HepG2 (cell line): ENCODE data around the gene ADRA1B. TPM values are rescaled to one million over a fixed set of nuclear protein-coding genes. Genes with fewer than 3 reads are reported as not detected.

Source experiments
- ATAC-seq: fragments of 200-7000 bp; cut with Tn5 transposase; 3 replicates; pipeline ENCODE4 v1.9.1; 2020; ENCODE audit warnings: mild to moderate bottlenecking, moderate library complexity
- BruUV-seq: library from RNA; stranded (reverse); fragments of 400-500 nt; replicated peaks from 2 replicates; lab custom pipeline; 2021; lab: Mats Ljungman, UMichigan
- CTCF ChIA-PET: fragments of 300-600 bp; formaldehyde crosslinking; extraction: SDS; loops from one replicate; lab custom pipeline; 2021; ENCODE audit warnings: low total read pairs, inconsistent platforms, low intra/inter-chr PET ratio; lab: Yijun Ruan, JAX
- POLR2A ChIA-PET: fragments of 350-600 bp; sonication (Branson Sonifier 250); formaldehyde crosslinking; loops from one replicate; lab custom pipeline; 2020; ENCODE audit warnings: antibody characterized with exemption, inconsistent platforms; lab: Yijun Ruan, JAX
- DNase-seq: peaks from one replicate; pipeline ENCODE4 v3.0.0-alpha.2; 2015; ENCODE audit warnings: low spot score
- FAIRE-seq: peaks from 3 replicates; lab custom pipeline; 2011; peaks lifted over from hg19 to GRCh38; lab: Jason Lieb, UNC
- H2AFZ ChIP-seq: one replicate; pipeline ENCODE4 v1.6.1; 2011; ENCODE audit warnings: low read length, inconsistent platforms
- H3K27ac ChIP-seq: fragments of 300-600 bp; 3 replicates; pipeline ENCODE4 v1.8.0; 2011; ENCODE audit warnings: mixed run types, mild to moderate bottlenecking, mixed read lengths, low read length, inconsistent platforms; ENCODE audit not compliant: insufficient read depth; ENCODE audit errors: extremely low read length
- H3K27me3 ChIP-seq, 2 experiments: fragments of 200-600 bp in 1 of 2; 2 replicates in 1 of 2; 3 replicates in 1 of 2; pipeline versions ENCODE4 v1.6.0 to v1.8.0; 2011; ENCODE audit warnings: low read length in 2 of 2, mild to moderate bottlenecking in 2 of 2, moderate library complexity in 2 of 2, inconsistent platforms in 1 of 2; ENCODE audit not compliant: insufficient read depth in 2 of 2, control insufficient read depth in 1 of 2
- H3K36me3 ChIP-seq, 2 experiments: fragments of 200-600 bp in 1 of 2; replicated peaks in 1 of 2; 2 replicates in 1 of 2; 3 replicates in 1 of 2; pipeline versions ENCODE4 v1.5.1 to v1.8.0; 2011; ENCODE audit warnings: low read length in 2 of 2, inconsistent platforms in 1 of 2; ENCODE audit not compliant: insufficient read depth in 2 of 2, control insufficient read depth in 1 of 2
- H3K4me1 ChIP-seq: 2 replicates; pipeline ENCODE4 v1.5.1; 2012; ENCODE audit warnings: low read length, inconsistent platforms; ENCODE audit not compliant: insufficient read depth
- H3K4me2 ChIP-seq: 2 replicates; pipeline ENCODE4 v1.6.0; 2011; ENCODE audit warnings: low read depth, low read length, inconsistent platforms
- H3K4me3 ChIP-seq, 3 experiments: fragments of 200-600 bp in 1 of 3; sonication (generic), shearing (Covaris generic) in 1 of 3; replicated peaks in 1 of 3; 2 replicates each; pipeline ENCODE4 v1.5.1; 2011 to 2016; ENCODE audit warnings: low read length in 3 of 3, inconsistent platforms in 2 of 3, low read depth in 2 of 3, mild to moderate bottlenecking in 2 of 3, control low read depth in 1 of 3, mixed read lengths in 1 of 3; ENCODE audit not compliant: insufficient read depth in 1 of 3
- H3K79me2 ChIP-seq: one replicate; pipeline ENCODE4 v1.6.1; 2011; ENCODE audit warnings: low read length, inconsistent platforms; ENCODE audit not compliant: insufficient read depth
- H3K9ac ChIP-seq: 2 replicates; pipeline ENCODE4 v1.6.0; 2011; ENCODE audit warnings: mild to moderate bottlenecking, low read depth, low read length, inconsistent platforms; ENCODE audit not compliant: insufficient read depth
- H3K9me3 ChIP-seq: 2 replicates; pipeline ENCODE4 v1.5.1; 2012; ENCODE audit warnings: mild to moderate bottlenecking, low read length
- H4K20me1 ChIP-seq: 2 replicates; pipeline ENCODE4 v1.6.0; 2011; ENCODE audit warnings: inconsistent platforms, mild to moderate bottlenecking, low read length, moderate library complexity; ENCODE audit not compliant: insufficient read depth
- E2F1 ChIP-seq: sonication (generic); formaldehyde crosslinking; IDR thresholded peaks from 2 replicates; pipeline ENCODE4 v1.5.0; 2020; ENCODE audit warnings: missing genetic modification reagents
- ELF3 ChIP-seq: IDR thresholded peaks from 2 replicates; pipeline ENCODE4 v1.6.1; 2016; ENCODE audit warnings: missing genetic modification reagents, missing compliant biosample characterization
- FLYWCH1 ChIP-seq: sonication (generic); formaldehyde crosslinking; IDR thresholded peaks from 2 replicates; pipeline ENCODE4 v1.8.1; 2023; ENCODE audit warnings: mild to moderate bottlenecking, missing genetic modification reagents
- JARID2 ChIP-seq: sonication (generic); formaldehyde crosslinking; IDR thresholded peaks from 2 replicates; pipeline ENCODE4 v1.8.1; 2023; ENCODE audit warnings: missing genetic modification reagents, inconsistent platforms; ENCODE audit not compliant: insufficient replicate concordance
- KDM5A ChIP-seq: fragments of 200-600 bp; sonication (generic); IDR thresholded peaks from 2 replicates; pipeline ENCODE4 v1.7.0; 2018; ENCODE audit warnings: antibody characterized with exemption, mild to moderate bottlenecking, low read length, borderline replicate concordance
- TFDP2 ChIP-seq: sonication (generic); formaldehyde crosslinking; IDR thresholded peaks from 2 replicates; pipeline ENCODE4 v1.4.0; 2020; ENCODE audit warnings: missing genetic modification reagents
- TRIM22 ChIP-seq: fragments of 450-650 bp; IDR thresholded peaks from 2 replicates; pipeline ENCODE4 v1.6.1; 2017
- ZNF20 ChIP-seq: sonication (generic); formaldehyde crosslinking; IDR thresholded peaks from 2 replicates; pipeline ENCODE4 v1.4.0; 2020; ENCODE audit warnings: mild to moderate bottlenecking, moderate library complexity, missing genetic modification reagents
- ZNF382 ChIP-seq: sonication (generic); formaldehyde crosslinking; IDR thresholded peaks from 2 replicates; pipeline ENCODE4 v1.5.0; 2020; ENCODE audit warnings: missing genetic modification reagents, mild to moderate bottlenecking, borderline replicate concordance
- WGBS: methylation state at CpG from one replicate; pipeline ENCODE4 v1.1.6; 2017; ENCODE audit warnings: low lambda C conversion rate; 5-methylcytosine and 5-hydroxymethylcytosine counted together
- in situ Hi-C: cut with HindIII; loops from 2 replicates; pipeline ENCODE4 v1.10.0; 2017; ENCODE audit warnings: low pct_unique_long_range_greater_than_20kb; ENCODE audit not compliant: extremely low pct_ligation_motif_present
- intact Hi-C: fragments of 100-400 bp; cut with micrococcal nuclease; formaldehyde crosslinking; loops from one replicate; pipeline ENCODE4 v1.10.0; 2022; ENCODE audit not compliant: unreplicated experiment
- polyA plus RNA-seq, 8 experiments: library from polyadenylated mRNA; depleted of rRNA in 3 of 8; stranded (reverse) in 7 of 8; unstranded in 1 of 8; fragments of >200 nt; fragmentation: Illumina TruSeq in 4 of 8; extraction: Trizol in 4 of 8; gene quantifications; 2 replicates each; pipeline versions ENCODE4 v1.2.1 to v1.2.3, GENCODE V29; 2011 to 2016; ENCODE audit warnings: low read depth in 4 of 8, missing spikeins in 1 of 8, mixed read lengths in 1 of 8; ENCODE audit not compliant: insufficient read depth in 1 of 8
- total RNA-seq, 5 experiments: library from RNA; depleted of rRNA; stranded (reverse); fragments of >200 nt; fragmentation: Illumina TruSeq; extraction: Trizol; gene quantifications; 2 replicates each; pipeline ENCODE4 v1.2.3, GENCODE V29; 2016; ENCODE audit warnings: low read depth in 1 of 5

ADRA1B gene
- total and polyA plus RNA-seq, 2 of the 13 experiments (the other 11 are each of a cell fraction or from before 2014, with no cell fraction given), result not detected

GRCh38 chr5:159906463-159906862, 9.8 kb upstream of the ADRA1B start:
- Histone ChIP-seq H3K27ac (no peak overlapping the region), H4K20me1 (no peaks in the 10 kb centered on the region), H3K4me3 (no peak overlapping the region), H2AFZ (no peak overlapping the region), H3K9ac (no peak overlapping the region), H3K36me3 (no peaks in the 10 kb centered on the region), H3K79me2 (no peaks in the 10 kb centered on the region), H3K9me3 (no peaks in the 10 kb centered on the region), H3K4me2 (no peak overlapping the region), H3K4me1 (no peaks in the 10 kb centered on the region), H3K27me3 (peaks cover 0 to 5% of the 10 kb centered on the region in 2 experiments; a peak in 2 of 5 replicates)
- FAIRE-seq (no peak), ATAC-seq (no peak), DNase-seq (no peak)
- TF ChIP-seq FLYWCH1 (no peak), E2F1 (CRISPR knock-in tag) (no peak), JARID2 (CRISPR knock-in tag) (no peak), KDM5A (no peak), ZNF382 (CRISPR knock-in tag) (no peak), TRIM22 (no peak), ZNF20 (CRISPR knock-in tag) (no peak), ELF3 (CRISPR knock-in tag) (no peak), TFDP2 (CRISPR knock-in tag) (no peak)
- 0% methylated on average over 2 of the region's 2 CpGs for WGBS
- POLR2A ChIA-PET, result no interaction called here
- intact Hi-C loops, result no loop called here
- in situ Hi-C loops, result no loop called here
- CTCF ChIA-PET, result no interaction called here
- BruUV-seq, result no TSS peak
